HUES64 (cell line): ENCODE results near the gene MOB1B. TPM values are rescaled to one million over a fixed set of nuclear protein-coding genes. Genes with fewer than 3 reads are reported as not detected.

Experiments
- H3K27ac ChIP-seq: 2 replicates; pipeline ENCODE4 v1.7.0; 2013; ENCODE audit warnings: low read depth, low read length, inconsistent platforms
- H3K27me3 ChIP-seq: 2 replicates; pipeline ENCODE4 v1.6.1; 2013; ENCODE audit warnings: mild to moderate bottlenecking, low read length; ENCODE audit not compliant: insufficient read depth
- H3K36me3 ChIP-seq: 2 replicates; pipeline ENCODE4 v1.6.1; 2013; ENCODE audit warnings: mild to moderate bottlenecking, low read length; ENCODE audit not compliant: insufficient read depth
- H3K4me1 ChIP-seq: 2 replicates; pipeline ENCODE4 v1.6.1; 2013; ENCODE audit warnings: mild to moderate bottlenecking, low read length, moderate library complexity; ENCODE audit not compliant: insufficient read depth
- H3K4me3 ChIP-seq: 2 replicates; pipeline ENCODE4 v1.5.1; 2013; ENCODE audit warnings: mild to moderate bottlenecking, low read length, moderate library complexity
- H3K9ac ChIP-seq: 2 replicates; pipeline ENCODE4 v1.6.1; 2013; ENCODE audit warnings: mild to moderate bottlenecking, low read depth, low read length
- H3K9me3 ChIP-seq: 2 replicates; pipeline ENCODE4 v1.6.1; 2013; ENCODE audit warnings: low read depth, low read length; ENCODE audit not compliant: insufficient read depth
- WGBS: fragments of 150-250, 120-280 bp; methylation state at CpG from one replicate; pipeline ENCODE4 v1.1.7; 2013; ENCODE audit warnings: missing lambda C conversion rate; 5-methylcytosine and 5-hydroxymethylcytosine counted together
- polyA plus RNA-seq, 2 experiments: library from polyadenylated mRNA; stranded (reverse); fragments of 50-300 nt; gene quantifications; one replicate each; pipeline ENCODE4 v1.2.3, GENCODE V29; 2013

The MOB1B gene
- polyA plus RNA-seq (2013, experiment 1 of 2): 13.9 TPM
- polyA plus RNA-seq (2013, experiment 2 of 2): 16.5 TPM

- Histone ChIP-seq H3K27me3 (no peaks in the 10 kb centered on the region), H3K9ac (peak within 1 kb of the TSS; percentile 85), H3K9me3 (no peaks in the 10 kb centered on the region; the same call in 1 of the 2 replicates), H3K4me3 (peak within 1 kb of the TSS; percentile 94), H3K4me1 (peaks cover 10% of the 10 kb centered on the region; the same call in 1 of the 2 replicates), H3K27ac (peak within 1 kb of the TSS; percentile 75), H3K36me3 (peaks cover 21% of the 10 kb centered on the region)
- under 1% methylated on average over 47 of the region's 47 CpGs for WGBS
Measured at GRCh38 chr4:70901984-70902576, at the start of gene MOB1B. Gene MOB1B (plus strand): TSS chr4:70902369. CDS start chr4:70902537, 168 bp downstream.

GRCh38 chr4:70855464-70855863 is 46.7 kb upstream of the MOB1B start:
- Histone ChIP-seq H3K9ac (no peak overlapping the region), H3K4me3 (no peak overlapping the region), H3K27me3 (no peaks in the 10 kb centered on the region), H3K27ac (no peak overlapping the region), H3K9me3 (no peaks in the 10 kb centered on the region), H3K36me3 (no peaks in the 10 kb centered on the region), H3K4me1 (peaks cover 8% of the 10 kb centered on the region)
- 88% methylated on average over 2 of the region's 2 CpGs for WGBS

- H3K9ac ChIP-seq: no peak overlapping the region
- no peak overlapping the region for H3K27ac ChIP-seq
- H3K27me3 ChIP-seq: no peaks in the 10 kb centered on the region
- no peak overlapping the region for H3K4me3 ChIP-seq
- no peaks in the 10 kb centered on the region for H3K9me3 ChIP-seq
- H3K36me3 ChIP-seq: no peaks in the 10 kb centered on the region
- H3K4me1 ChIP-seq: peaks cover 8% of the 10 kb centered on the region
- 69% methylated on average over 4 of the region's 4 CpGs for WGBS
Measured at GRCh38 chr4:70858454-70858853, 43.7 kb upstream of the MOB1B start.

GRCh38 chr4:70859066-70859465 is 43.1 kb upstream of the MOB1B start:
- Histone ChIP-seq H3K36me3 (no peaks in the 10 kb centered on the region), H3K4me1 (peaks cover 8% of the 10 kb centered on the region), H3K27me3 (no peaks in the 10 kb centered on the region), H3K27ac (no peak overlapping the region), H3K4me3 (no peak overlapping the region), H3K9ac (no peak overlapping the region), H3K9me3 (no peaks in the 10 kb centered on the region)
- WGBS: 96% methylated on average over 1 of the region's 1 CpG

GRCh38 chr4:70863099-70863790 is 38.9 kb upstream of the MOB1B start:
- Histone ChIP-seq H3K27me3 (no peaks in the 10 kb centered on the region), H3K4me3 (no peak overlapping the region), H3K9ac (no peak overlapping the region), H3K27ac (no peak overlapping the region), H3K9me3 (no peaks in the 10 kb centered on the region), H3K4me1 (peaks cover 3% of the 10 kb centered on the region; the same call in 1 of the 2 replicates), H3K36me3 (no peaks in the 10 kb centered on the region)
- 80% methylated on average over 6 of the region's 6 CpGs for WGBS

- no peak overlapping the region for H3K9ac ChIP-seq
- no peak overlapping the region for H3K27ac ChIP-seq
- H3K27me3 ChIP-seq: no peaks in the 10 kb centered on the region
- no peaks in the 10 kb centered on the region for H3K36me3 ChIP-seq
- H3K4me3 ChIP-seq: no peak overlapping the region
- peaks cover 4% of the 10 kb centered on the region; the same call in 1 of the 2 replicates for H3K4me1 ChIP-seq
- no peaks in the 10 kb centered on the region for H3K9me3 ChIP-seq
Measured at GRCh38 chr4:70868778-70869177, 33.4 kb upstream of the MOB1B start.

GRCh38 chr4:70873216-70873615 is 29.0 kb upstream of the MOB1B start:
- Histone ChIP-seq H3K4me3 (no peak overlapping the region), H3K4me1 (peaks cover 4% of the 10 kb centered on the region; the same call in 1 of the 2 replicates), H3K27ac (no peak overlapping the region), H3K9me3 (no peaks in the 10 kb centered on the region), H3K27me3 (no peaks in the 10 kb centered on the region), H3K36me3 (no peaks in the 10 kb centered on the region), H3K9ac (no peak overlapping the region)
- WGBS: 88% methylated on average over 3 of the region's 3 CpGs

- Histone ChIP-seq H3K27ac (no peak overlapping the region), H3K27me3 (no peaks in the 10 kb centered on the region), H3K36me3 (no peaks in the 10 kb centered on the region), H3K9me3 (no peaks in the 10 kb centered on the region), H3K9ac (no peak overlapping the region), H3K4me1 (no peaks in the 10 kb centered on the region), H3K4me3 (no peak overlapping the region)
- WGBS: 94% methylated on average over 19 of the region's 19 CpGs
Measured at GRCh38 chr4:70874268-70875156, 27.7 kb upstream of the MOB1B start.

- WGBS: 92% methylated on average over 2 of the region's 3 CpGs
- Histone ChIP-seq H3K36me3 (no peaks in the 10 kb centered on the region), H3K9me3 (no peaks in the 10 kb centered on the region), H3K9ac (no peak overlapping the region), H3K4me3 (no peak overlapping the region), H3K4me1 (no peaks in the 10 kb centered on the region), H3K27ac (no peak overlapping the region), H3K27me3 (no peaks in the 10 kb centered on the region)
Measured at GRCh38 chr4:70877556-70877955, 24.6 kb upstream of the MOB1B start.

- no peaks in the 10 kb centered on the region for H3K36me3 ChIP-seq
- no peaks in the 10 kb centered on the region for H3K4me1 ChIP-seq
- no peaks in the 10 kb centered on the region for H3K9me3 ChIP-seq
- H3K9ac ChIP-seq: no peak overlapping the region
- no peak overlapping the region for H3K27ac ChIP-seq
- WGBS: 94% methylated on average over 2 of the region's 3 CpGs
- no peak overlapping the region for H3K4me3 ChIP-seq
- no peaks in the 10 kb centered on the region for H3K27me3 ChIP-seq
Measured at GRCh38 chr4:70880739-70881138, 21.4 kb upstream of the MOB1B start.

GRCh38 chr4:70885174-70885573 is 17.0 kb upstream of the MOB1B start:
- H3K27ac ChIP-seq: no peak overlapping the region
- no peaks in the 10 kb centered on the region for H3K9me3 ChIP-seq
- H3K27me3 ChIP-seq: no peaks in the 10 kb centered on the region
- H3K9ac ChIP-seq: no peak overlapping the region
- no peaks in the 10 kb centered on the region for H3K36me3 ChIP-seq
- no peaks in the 10 kb centered on the region for H3K4me1 ChIP-seq
- 87% methylated on average over 6 of the region's 6 CpGs for WGBS
- H3K4me3 ChIP-seq: no peak overlapping the region
